ENCODE results near the gene WRNIP1.

WRNIP1 gene

GRCh38 chr6:2765166-2765895 is at the start of gene WRNIP1:
WRNIP1 (plus strand) TSS chr6:2765393; CDS start chr6:2765623, 230 bp downstream.
- DNase-seq, result peak; percentile 98

GRCh38 chr6:2715737-2716136 is 49.5 kb upstream of the WRNIP1 start:
- no peak for DNase-seq

- DNase-seq, result no peak
These were observed 48.1 kb upstream of the WRNIP1 start for GRCh38 chr6:2716936-2717700.

- no peak for DNase-seq
These were observed 46.7 kb upstream of the WRNIP1 start for GRCh38 chr6:2718334-2719092.

GRCh38 chr6:2719093-2719455 is 46.1 kb upstream of the WRNIP1 start:
- DNase-seq, result no peak

- DNase-seq, result no peak
These were observed 44.0 kb upstream of the WRNIP1 start for GRCh38 chr6:2721219-2721618.

- DNase-seq, result no peak
These were observed 39.7 kb upstream of the WRNIP1 start for GRCh38 chr6:2725364-2725988.

- no peak for DNase-seq
These were observed 39.1 kb upstream of the WRNIP1 start for GRCh38 chr6:2725999-2726567.

GRCh38 chr6:2729921-2730320 is 35.3 kb upstream of the WRNIP1 start:
- no peak for DNase-seq

GRCh38 chr6:2730353-2731107 is 34.7 kb upstream of the WRNIP1 start:
- no peak for DNase-seq

GRCh38 chr6:2731281-2731909 is 33.8 kb upstream of the WRNIP1 start:
- DNase-seq, result no peak

GRCh38 chr6:2732503-2733089 is 32.6 kb upstream of the WRNIP1 start:
- DNase-seq, result no peak

GRCh38 chr6:2733324-2733723 is 31.9 kb upstream of the WRNIP1 start:
- peak; percentile 54 for DNase-seq

GRCh38 chr6:2733736-2734480 is 31.3 kb upstream of the WRNIP1 start:
- no peak for DNase-seq

- no peak for DNase-seq
These were observed 30.6 kb upstream of the WRNIP1 start for GRCh38 chr6:2734488-2735166.

- DNase-seq, result no peak
These were observed 27.3 kb upstream of the WRNIP1 start for GRCh38 chr6:2737885-2738284.

- peak; percentile 61 for DNase-seq
These were observed 26.7 kb upstream of the WRNIP1 start for GRCh38 chr6:2738373-2738979.

- DNase-seq, result peak; percentile 28
These were observed 25.9 kb upstream of the WRNIP1 start for GRCh38 chr6:2739335-2739734.

- DNase-seq, result no peak
These were observed 24.6 kb upstream of the WRNIP1 start for GRCh38 chr6:2740581-2740980.

All from activated CD4-positive, alpha-beta T cell treated with anti-CD3 and anti-CD28 coated beads, Interleukin-2, Interleukin-6, amounts not matched to agents 100 ng/mL and 50 ng/mL, durations not matched to agents 16 hours and 8 hours (primary cell).